HCT116 (cell line): ENCODE results near the gene RPS29. TPM values are rescaled to one million over a fixed set of nuclear protein-coding genes. Genes with fewer than 3 reads are reported as not detected.

Experiments used
- ATAC-seq: fragments of 200-7000 bp; cut with Tn5 transposase; 2 replicates; pipeline ENCODE4 v1.9.1; 2020; ENCODE audit warnings: mild to moderate bottlenecking, moderate library complexity
- BruUV-seq: library from RNA; stranded (reverse); fragments of 400-500 nt; replicated peaks from 2 replicates; lab custom pipeline; 2021; lab: Mats Ljungman, UMichigan
- CTCF ChIA-PET: fragments of 300-600 bp; sonication (Branson Sonifier 250); formaldehyde crosslinking; loops from one replicate; lab custom pipeline; 2021; ENCODE audit warnings: antibody characterized with exemption; lab: Charles Lee
- POLR2A ChIA-PET: fragments of 300-600, 350-600 bp; sonication (Branson Sonifier 250); formaldehyde crosslinking; loops from one replicate; lab custom pipeline; 2021; ENCODE audit warnings: antibody characterized with exemption; lab: Charles Lee
- RAD21 ChIA-PET, 2 experiments: fragments of 300-600 bp; sonication (Branson Sonifier 250); formaldehyde crosslinking; loops; one replicate each; lab custom pipeline; 2023; ENCODE audit warnings: low total read pairs in 2 of 2; ENCODE audit not compliant: uncharacterized antibody in 2 of 2, unreplicated experiment in 2 of 2, low non-redundant PET in 1 of 2; lab: Charles Lee
- DNase-seq: peaks from one replicate; pipeline ENCODE4 v3.0.0-alpha.2; 2010; ENCODE audit warnings: low read depth, low spot score
- H2AFZ ChIP-seq: fragments of 200-600 bp; shearing (Covaris generic), sonication (generic); 2 replicates; pipeline ENCODE4 v1.6.1; 2017; ENCODE audit warnings: low read depth, mixed run types, mixed read lengths, antibody characterized with exemption, low read length; ENCODE audit not compliant: poor library complexity, severe bottlenecking
- H3K27ac ChIP-seq: 2 replicates; pipeline ENCODE4 v1.5.1; 2012; ENCODE audit warnings: low read depth, low read length
- H3K27me3 ChIP-seq: fragments of 200-600 bp; sonication (generic); 2 replicates; pipeline ENCODE4 v1.6.1; 2016; ENCODE audit warnings: mixed run types, low read length, mixed read lengths; ENCODE audit not compliant: insufficient read depth
- H3K36me3 ChIP-seq, 2 experiments: fragments of 200-500 bp in 1 of 2; fragments of 200-600 bp in 1 of 2; sonication (Bioruptor generic) in 1 of 2; sonication (generic) in 1 of 2; 2 replicates each; pipeline versions ENCODE4 v1.5.1 to v1.6.1; 2014 to 2016; ENCODE audit warnings: low read length in 2 of 2, inconsistent platforms in 1 of 2, mixed read lengths in 1 of 2, mixed run types in 1 of 2; ENCODE audit not compliant: insufficient read depth in 2 of 2, control insufficient read depth in 1 of 2
- H3K4me1 ChIP-seq, 2 experiments: fragments of 200-600 bp in 1 of 2; sonication (generic) in 1 of 2; 2 replicates each; pipeline versions ENCODE4 v1.5.1 to v1.6.1; 2012 to 2017; ENCODE audit warnings: low read length in 2 of 2, inconsistent platforms in 1 of 2, mild to moderate bottlenecking in 1 of 2, mixed read lengths in 1 of 2, mixed run types in 1 of 2, moderate library complexity in 1 of 2; ENCODE audit not compliant: insufficient read depth in 2 of 2, control insufficient read depth in 1 of 2
- H3K4me2 ChIP-seq: fragments of 200-600 bp; sonication (generic); 2 replicates; pipeline ENCODE4 v1.6.1; 2017; ENCODE audit warnings: mixed run types, low read length, mixed read lengths
- H3K4me3 ChIP-seq, 2 experiments: fragments of 200-600 bp in 1 of 2; sonication (generic) in 1 of 2; replicated peaks in 1 of 2; 2 replicates each; pipeline ENCODE4 v1.5.1; 2011 to 2016; ENCODE audit warnings: low read length in 2 of 2, control low read depth in 1 of 2, low read depth in 1 of 2, mild to moderate bottlenecking in 1 of 2, mixed read lengths in 1 of 2, mixed run types in 1 of 2
- H3K79me2 ChIP-seq: fragments of 200-600 bp; sonication (generic); 2 replicates; pipeline ENCODE4 v1.6.1; 2017; ENCODE audit warnings: mild to moderate bottlenecking, mixed run types, low read length, moderate library complexity, mixed read lengths; ENCODE audit not compliant: insufficient read depth
- H3K9ac ChIP-seq: fragments of 200-600 bp; sonication (generic); 2 replicates; pipeline ENCODE4 v1.6.1; 2016; ENCODE audit warnings: low read length, mixed read lengths
- H3K9me2 ChIP-seq: fragments of 200-600 bp; sonication (generic), shearing (Covaris generic); 2 replicates; pipeline ENCODE4 v1.6.1; 2017; ENCODE audit warnings: mixed run types, mild to moderate bottlenecking, moderate library complexity; ENCODE audit not compliant: insufficient read depth
- H3K9me3 ChIP-seq, 2 experiments: fragments of 200-500 bp in 1 of 2; fragments of 200-600 bp in 1 of 2; sonication (Bioruptor generic) in 1 of 2; sonication (generic) in 1 of 2; 2 replicates each; pipeline ENCODE4 v1.6.1; 2014 to 2017; ENCODE audit warnings: low read length in 2 of 2, mixed read lengths in 2 of 2, inconsistent platforms in 1 of 2, low read depth in 1 of 2, mild to moderate bottlenecking in 1 of 2, mixed run types in 1 of 2, moderate library complexity in 1 of 2; ENCODE audit not compliant: control insufficient read depth in 1 of 2, insufficient read depth in 1 of 2
- H4K20me1 ChIP-seq: fragments of 200-600 bp; sonication (generic), shearing (Covaris generic); 2 replicates; pipeline ENCODE4 v1.6.1; 2017; ENCODE audit warnings: mixed run types, mild to moderate bottlenecking, moderate library complexity; ENCODE audit not compliant: insufficient read depth
- ATF3 ChIP-seq: IDR thresholded peaks from 2 replicates; pipeline ENCODE4 v1.6.1; 2012
- EGR1 ChIP-seq: IDR thresholded peaks from 2 replicates; pipeline ENCODE4 v1.6.1; 2012; ENCODE audit warnings: low read depth
- ELF1 ChIP-seq: IDR thresholded peaks from 2 replicates; pipeline ENCODE4 v1.6.1; 2012; ENCODE audit warnings: low read depth, borderline replicate concordance
- EZH2 ChIP-seq: fragments of 200-600 bp; sonication (generic); IDR thresholded peaks from 2 replicates; pipeline ENCODE4 v1.6.1; 2017; ENCODE audit warnings: antibody characterized with exemption, mixed run types
- EZH2phosphoT487 ChIP-seq: fragments of 200-600 bp; IDR thresholded peaks from 2 replicates; pipeline ENCODE4 v1.6.1; 2018; ENCODE audit warnings: antibody characterized with exemption, borderline replicate concordance
- FOSL1 ChIP-seq: IDR thresholded peaks from 2 replicates; pipeline ENCODE4 v1.6.1; 2012; ENCODE audit warnings: low read depth
- MAX ChIP-seq: IDR thresholded peaks from 2 replicates; pipeline ENCODE4 v1.6.1; 2012
- RAD21 ChIP-seq: IDR thresholded peaks from 2 replicates; pipeline ENCODE4 v1.6.1; 2012; ENCODE audit warnings: low read depth, mild to moderate bottlenecking
- REST ChIP-seq: IDR thresholded peaks from 2 replicates; pipeline ENCODE4 v1.6.1; 2012; ENCODE audit warnings: low read depth
- SIN3A ChIP-seq: IDR thresholded peaks from 2 replicates; pipeline ENCODE4 v1.6.1; 2012; ENCODE audit warnings: low read depth
- SP1 ChIP-seq: IDR thresholded peaks from 2 replicates; pipeline ENCODE4 v1.6.1; 2012; ENCODE audit warnings: low read depth
- TCF7L2 ChIP-seq: IDR thresholded peaks from 2 replicates; pipeline ENCODE4 v1.7.0; 2011; ENCODE audit warnings: borderline replicate concordance, inconsistent platforms; ENCODE audit not compliant: insufficient read depth, insufficient read length; ENCODE audit errors: extremely low read depth
- YY1 ChIP-seq: IDR thresholded peaks from 2 replicates; pipeline ENCODE4 v1.6.1; 2011; ENCODE audit warnings: low read length, low read depth, moderate library complexity, mild to moderate bottlenecking; ENCODE audit not compliant: insufficient replicate concordance; ENCODE audit errors: extremely low read depth
- ZBTB33 ChIP-seq: IDR thresholded peaks from 2 replicates; pipeline ENCODE4 v1.6.1; 2011; ENCODE audit warnings: mild to moderate bottlenecking, low read length, moderate library complexity; ENCODE audit not compliant: insufficient replicate concordance; ENCODE audit errors: extremely low read depth
- ZFX ChIP-seq: fragments of 450-650 bp; IDR thresholded peaks from 2 replicates; pipeline ENCODE4 v1.6.1; 2017
- intact Hi-C: fragments of 100-400 bp; cut with micrococcal nuclease; formaldehyde crosslinking; loops from 2 replicates; pipeline ENCODE4 v1.10.0; 2022
- total RNA-seq: library from RNA; stranded (reverse); gene quantifications from one replicate; pipeline ENCODE4 v1.2.1, GENCODE V29; 2021; ENCODE audit not compliant: unreplicated experiment

RPS29 gene
- total RNA-seq, 1 experiment from 2014 or later, result 1,825 TPM

- no peak for TF ChIP-seq ZBTB33
Measured at GRCh38 chr14:49634547-49635334, 48.6 kb upstream of the RPS29 start, which contains the start of gene DNAAF2 (continued).

- no peaks in the 10 kb centered on the region for H3K9me3 ChIP-seq
- no peaks in the 10 kb centered on the region for H3K27me3 ChIP-seq
- peak; percentile 88 for DNase-seq
- peak; percentile 83 for ATAC-seq
- H3K4me3 ChIP-seq, result peak overlapping the region; percentile 83 to 95
- H3K9ac ChIP-seq, result peak overlapping the region; percentile 98
- BruUV-seq, result no TSS peak
- H3K27ac ChIP-seq, result peak overlapping the region; percentile 98
- H3K79me2 ChIP-seq, result peaks cover 95% of the 10 kb centered on the region
- no peak overlapping the region for H2AFZ ChIP-seq
- H3K4me2 ChIP-seq, result peak overlapping the region; percentile 87
- no peaks in the 10 kb centered on the region; the same call in 1 of the 2 replicates for H4K20me1 ChIP-seq
- RAD21 ChIA-PET, result interaction anchor here (1.0 to 1.1 kb wide), 2 partner anchors 14 to 134 kb away, joined by 3 to 5 read pairs; partner anchors contain the start of genes KLHDC2 (in 1 of the 2), MGAT2 (in 1 of the 2) and RPL36AL (in 1 of the 2)
- no peaks in the 10 kb centered on the region for H3K9me2 ChIP-seq
- H3K36me3 ChIP-seq, result peaks cover 6 to 16% of the 10 kb centered on the region in 2 experiments; a peak in 2 of 4 replicates
- POLR2A ChIA-PET, result interaction anchor here (0.7 to 2.7 kb wide), 10 partner anchors 9 to 370 kb away, joined by 3 to 17 read pairs (median 4); partner anchors contain the start of genes KLHDC2, MGAT2 and RPL36AL
- intact Hi-C loops, result loop anchor here (1.0 to 5.0 kb wide), 4 partner anchors 134 to 219 kb away; partner anchors contain the start of genes KLHDC2 and NEMF
- H3K4me1 ChIP-seq, result peaks cover 6 to 21% of the 10 kb centered on the region in 2 experiments
- CTCF ChIA-PET, result interaction anchor here (0.6 to 2.1 kb wide), 23 partner anchors 8 to 471 kb away, joined by 3 to 17 read pairs (median 5); partner anchors contain the start of genes KLHDC1, KLHDC2, LRR1 and MGAT2
- TF ChIP-seq TCF7L2, result no peak
- peak; percentile 76 for TF ChIP-seq SIN3A
- no peak for TF ChIP-seq ATF3
- no peak; the same call in 1 of the 2 replicates for TF ChIP-seq FOSL1
- peak; percentile 54 for TF ChIP-seq YY1
- peak; percentile 80 for TF ChIP-seq MAX
- TF ChIP-seq EZH2phosphoT487, result no peak
- TF ChIP-seq REST, result no peak
- peak; percentile 91 for TF ChIP-seq RAD21
- TF ChIP-seq EGR1, result peak; percentile 92
- TF ChIP-seq ZFX, result peak; percentile 88
- TF ChIP-seq SP1, result no peak
- no peak for TF ChIP-seq EZH2
- peak; percentile 67 for TF ChIP-seq ELF1
Measured at GRCh38 chr14:49633640-49634546, 47.7 kb upstream of the RPS29 start.
